ENCODE data around the gene MAGI2.

The MAGI2 gene

DNA sequence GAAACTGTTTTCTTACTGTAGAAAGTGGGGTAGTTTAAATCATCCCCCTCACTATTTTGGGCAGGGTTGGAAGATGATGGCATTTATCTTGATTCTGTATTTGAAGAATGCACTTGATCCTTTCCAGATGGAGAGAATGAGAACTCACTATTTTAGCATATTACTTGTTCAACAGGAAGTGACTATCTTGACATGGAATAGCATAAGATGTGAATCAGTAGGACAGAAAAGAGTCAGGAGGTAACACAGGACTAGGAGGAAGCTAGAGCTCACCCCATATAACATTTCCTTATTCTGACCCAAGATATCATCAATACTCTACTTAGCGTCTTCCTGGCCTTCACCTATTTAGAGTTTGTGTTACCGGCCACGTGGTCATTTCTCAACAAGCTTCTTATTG is 1254.7 kb downstream of the MAGI2 start:
- H3K18ac ChIP-seq (ENCODE audit: low read length): no peak overlapping the region
- no CpG with 5 or more reads among the region's 3 CpGs for WGBS, 2 donors (ENCODE audit: extremely low coverage in 2 of 2, insufficient read length in 2 of 2, insufficient replicate concordance in 1 of 2)
- no peak overlapping the region for H3K4ac ChIP-seq (ENCODE audit: low read length)
- no peak for DNase-seq (ENCODE audit: low spot score)
- no peak overlapping the region for H2BK15ac ChIP-seq (ENCODE audit: low read length)
- no peak overlapping the region for H3K27ac ChIP-seq (replicated peaks; ENCODE audit: low read length)
- H2BK5ac ChIP-seq (ENCODE audit: low read length): no peak overlapping the region
- H3K9me3 ChIP-seq (replicated peaks in 1 of 2; ENCODE audit: control insufficient read depth in 2 of 2, insufficient read depth in 1 of 2, low read depth in 1 of 2, low read length in 2 of 2): no peaks in the 10 kb centered on the region
- no peak overlapping the region for H3K4me3 ChIP-seq (ENCODE audit: low read length in 2 of 2)
- H3K36me3 ChIP-seq (replicated peaks in 1 of 2; ENCODE audit: control insufficient read depth in 2 of 2, insufficient read depth in 2 of 2, low read length in 2 of 2): no peaks in the 10 kb centered on the region
- H2AFZ ChIP-seq (ENCODE audit: low read length): no peak overlapping the region
- H3K9ac ChIP-seq (ENCODE audit: low read depth, low read length, poor library complexity): no peak overlapping the region
- H4K8ac ChIP-seq (ENCODE audit: low read depth, low read length): no peak overlapping the region
- no peak overlapping the region for H2BK12ac ChIP-seq (ENCODE audit: low read length)
- no peak overlapping the region for H2AK5ac ChIP-seq (ENCODE audit: low read depth, low read length)
- H4K91ac ChIP-seq (ENCODE audit: low read depth, low read length, poor library complexity): no peak overlapping the region
- no peaks in the 10 kb centered on the region for H3K79me1 ChIP-seq (ENCODE audit: low read depth, low read length)
- H3K14ac ChIP-seq (ENCODE audit: low read length): no peak overlapping the region
- H3K4me2 ChIP-seq (ENCODE audit: insufficient read depth, low read length, poor library complexity, severe bottlenecking): no peak overlapping the region
- no peaks in the 10 kb centered on the region for H3K4me1 ChIP-seq (ENCODE audit: control insufficient read depth in 2 of 2, insufficient read depth in 1 of 2, low read depth in 1 of 2, low read length in 2 of 2)
- no peak overlapping the region for H3K23ac ChIP-seq (ENCODE audit: low read depth, low read length, poor library complexity)
- H3K27me3 ChIP-seq (ENCODE audit: control insufficient read depth in 3 of 3, insufficient read depth in 3 of 3, low read depth in 1 of 3, low read length in 3 of 3): no peaks in the 10 kb centered on the region
- no peak overlapping the region for H2BK120ac ChIP-seq (ENCODE audit: low read depth, low read length)

DNA sequence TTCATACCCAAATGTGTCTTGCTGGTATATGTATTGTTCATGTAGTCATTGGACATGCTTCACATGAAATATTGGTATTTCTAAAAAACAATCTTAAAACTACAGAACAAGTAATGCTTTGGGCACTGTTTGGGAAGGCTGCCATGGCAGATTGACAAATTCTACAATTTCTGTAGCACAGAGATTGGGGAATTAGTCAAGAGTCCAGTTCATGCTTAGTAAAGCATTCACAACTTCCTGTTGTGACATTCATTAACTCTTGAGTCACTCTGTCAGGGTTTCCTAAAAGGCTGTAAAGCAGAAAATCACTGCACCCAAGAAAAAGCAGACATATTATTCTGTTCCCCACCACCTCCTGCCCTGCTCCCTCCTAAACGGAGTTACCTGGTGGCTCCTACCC is 1256.0 kb downstream of the MAGI2 start:
- no peak for DNase-seq (ENCODE audit: low spot score)

DNA sequence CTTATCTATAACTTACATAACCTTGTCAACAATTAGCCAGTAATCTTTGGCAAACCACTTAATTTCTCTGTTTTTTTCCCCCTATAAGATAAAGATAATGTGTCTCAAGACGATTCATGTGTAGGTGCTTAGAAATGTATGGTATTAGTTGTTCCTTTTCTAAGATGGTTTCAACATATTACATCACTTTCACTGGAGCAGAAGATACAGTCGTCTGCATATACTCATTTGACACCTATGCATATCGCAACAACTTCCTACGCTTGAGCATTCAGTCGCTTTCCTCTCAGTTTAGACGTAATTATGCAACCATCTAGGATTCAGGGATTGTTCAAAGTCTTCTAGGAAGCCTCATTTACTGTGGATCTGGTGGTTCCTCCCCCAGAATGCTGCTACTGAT is 1258.2 kb downstream of the MAGI2 start:
- no peaks in the 10 kb centered on the region for H3K27me3 ChIP-seq (ENCODE audit: control insufficient read depth in 3 of 3, insufficient read depth in 3 of 3, low read depth in 1 of 3, low read length in 3 of 3)
- no peak overlapping the region for H2BK5ac ChIP-seq (ENCODE audit: low read length)
- H3K9me3 ChIP-seq (replicated peaks in 1 of 2; ENCODE audit: control insufficient read depth in 2 of 2, insufficient read depth in 1 of 2, low read depth in 1 of 2, low read length in 2 of 2): no peaks in the 10 kb centered on the region
- no peak overlapping the region for H3K23ac ChIP-seq (ENCODE audit: low read depth, low read length, poor library complexity)
- H2AFZ ChIP-seq (ENCODE audit: low read length): no peak overlapping the region
- H3K27ac ChIP-seq (replicated peaks; ENCODE audit: low read length): no peak overlapping the region
- no peak overlapping the region for H2AK5ac ChIP-seq (ENCODE audit: low read depth, low read length)
- H3K18ac ChIP-seq (ENCODE audit: low read length): no peak overlapping the region
- no peak overlapping the region for H3K14ac ChIP-seq (ENCODE audit: low read length)
- H3K79me1 ChIP-seq (ENCODE audit: low read depth, low read length): no peaks in the 10 kb centered on the region
- H3K4me3 ChIP-seq (ENCODE audit: low read length in 2 of 2): no peak overlapping the region
- no peak overlapping the region for H3K9ac ChIP-seq (ENCODE audit: low read depth, low read length, poor library complexity)
- H3K4me2 ChIP-seq (ENCODE audit: insufficient read depth, low read length, poor library complexity, severe bottlenecking): no peak overlapping the region
- H4K8ac ChIP-seq (ENCODE audit: low read depth, low read length): no peak overlapping the region
- H3K4me1 ChIP-seq (ENCODE audit: control insufficient read depth in 2 of 2, insufficient read depth in 1 of 2, low read depth in 1 of 2, low read length in 2 of 2): no peaks in the 10 kb centered on the region
- H2BK120ac ChIP-seq (ENCODE audit: low read depth, low read length): no peak overlapping the region
- DNase-seq (ENCODE audit: low spot score): no peak
- H3K36me3 ChIP-seq (replicated peaks in 1 of 2; ENCODE audit: control insufficient read depth in 2 of 2, insufficient read depth in 2 of 2, low read length in 2 of 2): no peaks in the 10 kb centered on the region
- no peak overlapping the region for H4K91ac ChIP-seq (ENCODE audit: low read depth, low read length, poor library complexity)
- no CpG with 5 or more reads among the region's 6 CpGs for WGBS, 2 donors (ENCODE audit: extremely low coverage in 2 of 2, insufficient read length in 2 of 2, insufficient replicate concordance in 1 of 2)
- H2BK15ac ChIP-seq (ENCODE audit: low read length): no peak overlapping the region
- no peak overlapping the region for H3K4ac ChIP-seq (ENCODE audit: low read length)
- no peak overlapping the region for H2BK12ac ChIP-seq (ENCODE audit: low read length)

More for the DNA sequence above, 1256.0 kb downstream of the MAGI2 start:
- Histone ChIP-seq H3K9me3 (replicated peaks in 1 of 2; ENCODE audit: control insufficient read depth in 2 of 2, insufficient read depth in 1 of 2, low read depth in 1 of 2, low read length in 2 of 2) (no peaks in the 10 kb centered on the region), H3K36me3 (replicated peaks in 1 of 2; ENCODE audit: control insufficient read depth in 2 of 2, insufficient read depth in 2 of 2, low read length in 2 of 2) (no peaks in the 10 kb centered on the region), H2BK120ac (ENCODE audit: low read depth, low read length) (no peak overlapping the region), H3K27ac (replicated peaks; ENCODE audit: low read length) (no peak overlapping the region), H2AK5ac (ENCODE audit: low read depth, low read length) (no peak overlapping the region), H3K4ac (ENCODE audit: low read length) (no peak overlapping the region), H3K79me1 (ENCODE audit: low read depth, low read length) (no peaks in the 10 kb centered on the region), H3K18ac (ENCODE audit: low read length) (no peak overlapping the region), H2AFZ (ENCODE audit: low read length) (no peak overlapping the region), H3K23ac (ENCODE audit: low read depth, low read length, poor library complexity) (no peak overlapping the region), H2BK12ac (ENCODE audit: low read length) (no peak overlapping the region), H2BK15ac (ENCODE audit: low read length) (no peak overlapping the region), H3K9ac (ENCODE audit: low read depth, low read length, poor library complexity) (no peak overlapping the region), H4K8ac (ENCODE audit: low read depth, low read length) (no peak overlapping the region), H3K4me3 (ENCODE audit: low read length in 2 of 2) (no peak overlapping the region), H3K14ac (ENCODE audit: low read length) (no peak overlapping the region), H2BK5ac (ENCODE audit: low read length) (no peak overlapping the region), H3K27me3 (ENCODE audit: control insufficient read depth in 3 of 3, insufficient read depth in 3 of 3, low read depth in 1 of 3, low read length in 3 of 3) (no peaks in the 10 kb centered on the region), H3K4me2 (ENCODE audit: insufficient read depth, low read length, poor library complexity, severe bottlenecking) (no peak overlapping the region), H3K4me1 (ENCODE audit: control insufficient read depth in 2 of 2, insufficient read depth in 1 of 2, low read depth in 1 of 2, low read length in 2 of 2) (no peaks in the 10 kb centered on the region), H4K91ac (ENCODE audit: low read depth, low read length, poor library complexity) (no peak overlapping the region)
- no CpG with 5 or more reads among the region's 1 CpG for WGBS, 2 donors (ENCODE audit: extremely low coverage in 2 of 2, insufficient read length in 2 of 2, insufficient replicate concordance in 1 of 2)

DNA sequence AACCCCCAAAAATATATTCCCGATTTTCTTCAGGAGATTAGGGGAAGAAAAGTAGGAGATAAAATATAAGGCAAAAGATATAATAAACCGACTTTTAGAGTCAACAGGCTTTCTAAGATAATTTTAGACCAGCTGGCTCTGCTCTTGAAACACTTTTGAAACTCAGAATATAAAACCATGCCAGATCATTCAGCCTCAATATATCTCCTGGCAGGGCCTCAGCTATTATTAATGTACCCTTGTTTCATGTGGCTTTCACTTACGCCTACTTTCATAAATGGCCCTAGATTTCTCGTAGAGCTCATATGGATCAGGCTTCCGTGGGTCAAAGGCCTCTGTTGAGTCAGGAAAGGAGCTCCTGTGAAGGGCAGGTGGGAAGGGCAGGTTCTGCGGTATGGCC is 1258.9 kb downstream of the MAGI2 start:
- Histone ChIP-seq H3K18ac (ENCODE audit: low read length) (no peak overlapping the region), H3K4me1 (ENCODE audit: control insufficient read depth in 2 of 2, insufficient read depth in 1 of 2, low read depth in 1 of 2, low read length in 2 of 2) (no peaks in the 10 kb centered on the region), H2AK5ac (ENCODE audit: low read depth, low read length) (no peak overlapping the region), H2BK120ac (ENCODE audit: low read depth, low read length) (no peak overlapping the region), H3K36me3 (replicated peaks in 1 of 2; ENCODE audit: control insufficient read depth in 2 of 2, insufficient read depth in 2 of 2, low read length in 2 of 2) (no peaks in the 10 kb centered on the region), H3K4me2 (ENCODE audit: insufficient read depth, low read length, poor library complexity, severe bottlenecking) (no peak overlapping the region), H3K9ac (ENCODE audit: low read depth, low read length, poor library complexity) (no peak overlapping the region), H4K8ac (ENCODE audit: low read depth, low read length) (no peak overlapping the region), H2BK15ac (ENCODE audit: low read length) (no peak overlapping the region), H2BK5ac (ENCODE audit: low read length) (no peak overlapping the region), H3K4ac (ENCODE audit: low read length) (no peak overlapping the region), H3K27me3 (ENCODE audit: control insufficient read depth in 3 of 3, insufficient read depth in 3 of 3, low read depth in 1 of 3, low read length in 3 of 3) (no peaks in the 10 kb centered on the region), H3K4me3 (ENCODE audit: low read length in 2 of 2) (no peak overlapping the region), H4K91ac (ENCODE audit: low read depth, low read length, poor library complexity) (no peak overlapping the region), H3K14ac (ENCODE audit: low read length) (no peak overlapping the region), H3K9me3 (replicated peaks in 1 of 2; ENCODE audit: control insufficient read depth in 2 of 2, insufficient read depth in 1 of 2, low read depth in 1 of 2, low read length in 2 of 2) (no peaks in the 10 kb centered on the region), H3K79me1 (ENCODE audit: low read depth, low read length) (no peaks in the 10 kb centered on the region), H2AFZ (ENCODE audit: low read length) (no peak overlapping the region), H3K23ac (ENCODE audit: low read depth, low read length, poor library complexity) (no peak overlapping the region), H3K27ac (replicated peaks; ENCODE audit: low read length) (no peak overlapping the region), H2BK12ac (ENCODE audit: low read length) (no peak overlapping the region)
- no peak for DNase-seq (ENCODE audit: low spot score)
- WGBS, 2 donors (ENCODE audit: extremely low coverage in 2 of 2, insufficient read length in 2 of 2, insufficient replicate concordance in 1 of 2): no CpG with 5 or more reads among the region's 6 CpGs

Measured in neuronal stem cell (in vitro differentiated cells).